Measurements from ENCODE around the gene LSS.

The LSS gene

GRCh38 chr21:46151989-46152926 lies 76.3 kb downstream of the LSS start:
- no peak overlapping the region for H3K4me3 ChIP-seq (ENCODE audit: control insufficient read depth, low read depth, low read length)
- DNase-seq (ENCODE audit: low read depth): no peak
- no peak for TF ChIP-seq CTCF (IDR thresholded peaks at IDR 0.05; ENCODE audit: control insufficient read depth, insufficient read depth, low read depth, low read length, missing control alignments)

GRCh38 chr21:46151261-46151988 lies 77.1 kb downstream of the LSS start:
- H3K4me3 ChIP-seq (ENCODE audit: control insufficient read depth, low read depth, low read length): no peak overlapping the region
- TF ChIP-seq CTCF (IDR thresholded peaks at IDR 0.05; ENCODE audit: control insufficient read depth, insufficient read depth, low read depth, low read length, missing control alignments): no peak
- DNase-seq (ENCODE audit: low read depth): no peak

- no peak for DNase-seq (ENCODE audit: low read depth)
- no peak overlapping the region for H3K4me3 ChIP-seq (ENCODE audit: control insufficient read depth, low read depth, low read length)
- TF ChIP-seq CTCF (IDR thresholded peaks at IDR 0.05; ENCODE audit: control insufficient read depth, insufficient read depth, low read depth, low read length, missing control alignments): no peak
These were observed 78.0 kb downstream of the LSS start for GRCh38 chr21:46150491-46151121.

GRCh38 chr21:46150073-46150472 lies 78.5 kb downstream of the LSS start:
- H3K4me3 ChIP-seq (ENCODE audit: control insufficient read depth, low read depth, low read length): no peak overlapping the region
- TF ChIP-seq CTCF (IDR thresholded peaks at IDR 0.05; ENCODE audit: control insufficient read depth, insufficient read depth, low read depth, low read length, missing control alignments): no peak
- no peak for DNase-seq (ENCODE audit: low read depth)

- DNase-seq (ENCODE audit: low read depth): no peak
- TF ChIP-seq CTCF (IDR thresholded peaks at IDR 0.05; ENCODE audit: control insufficient read depth, insufficient read depth, low read depth, low read length, missing control alignments): no peak
- no peak overlapping the region for H3K4me3 ChIP-seq (ENCODE audit: control insufficient read depth, low read depth, low read length)
These were observed 79.2 kb downstream of the LSS start for GRCh38 chr21:46149205-46149901.

- no peak for DNase-seq (ENCODE audit: low read depth)
- no peak overlapping the region for H3K4me3 ChIP-seq (ENCODE audit: control insufficient read depth, low read depth, low read length)
- no peak for TF ChIP-seq CTCF (IDR thresholded peaks at IDR 0.05; ENCODE audit: control insufficient read depth, insufficient read depth, low read depth, low read length, missing control alignments)
These were observed 80.5 kb downstream of the LSS start for GRCh38 chr21:46148106-46148505.

All from AG09309 (cell line).